ENCODE data around the gene RNF44. TPM values are rescaled to one million over a fixed set of nuclear protein-coding genes. Genes with fewer than 3 reads are reported as not detected.

RNF44 gene
- total RNA-seq, 1 experiment from 2014 or later, result 58.4 TPM

DNA sequence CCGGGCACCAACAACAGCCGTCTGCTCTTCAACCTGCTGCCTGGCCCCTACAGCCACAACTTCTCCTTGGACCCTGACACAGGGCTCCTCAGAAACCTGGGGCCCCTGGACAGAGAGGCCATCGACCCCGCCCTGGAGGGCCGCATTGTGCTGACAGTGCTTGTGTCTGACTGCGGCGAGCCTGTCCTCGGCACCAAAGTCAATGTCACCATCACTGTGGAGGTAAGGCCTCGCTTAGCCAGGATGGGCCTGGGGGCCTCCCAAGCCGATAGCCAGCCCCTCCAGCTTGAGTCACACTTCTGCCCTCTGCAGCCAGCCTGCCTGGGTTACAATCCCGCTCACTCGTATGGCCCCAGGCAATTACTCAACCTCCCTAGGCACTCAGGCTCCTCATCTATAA, 44.2 kb upstream of the RNF44 start:
- intact Hi-C loops (cut with micrococcal nuclease), result no loop called here
- H3K9me2 ChIP-seq (ENCODE audit: insufficient read depth), result no peaks in the 10 kb centered on the region
- no TSS peak for BruUV-seq (replicated peaks)
- peaks cover 5 to 9% of the 10 kb centered on the region in 2 experiments; a peak in 2 of 4 replicates for H3K9me3 ChIP-seq (ENCODE audit: control insufficient read depth in 1 of 2, insufficient read depth in 1 of 2, low read depth in 1 of 2, low read length in 2 of 2)
- no peaks in the 10 kb centered on the region for H3K79me2 ChIP-seq (ENCODE audit: insufficient read depth, low read length)
- H3K36me3 ChIP-seq (ENCODE audit: control insufficient read depth in 1 of 2, insufficient read depth in 2 of 2, low read length in 2 of 2), result no peaks in the 10 kb centered on the region
- DNase-seq (ENCODE audit: low read depth, low spot score) (no peak), ATAC-seq (no peak)
- H3K4me1 ChIP-seq (ENCODE audit: control insufficient read depth in 1 of 2, insufficient read depth in 2 of 2, low read length in 2 of 2), result peaks cover 0 to 10% of the 10 kb centered on the region in 2 experiments; a peak in 2 of 4 replicates
- no peak for TF ChIP-seq ATF3 (IDR thresholded peaks at IDR 0.05)
- no peak for TF ChIP-seq CBX3 (IDR thresholded peaks at IDR 0.05; ENCODE audit: low read depth)
- no peak for TF ChIP-seq CEBPB (IDR thresholded peaks at IDR 0.05; ENCODE audit: low read depth)
- no peak for TF ChIP-seq RAD21 (IDR thresholded peaks at IDR 0.05; ENCODE audit: low read depth)
- no peak for TF ChIP-seq ZNF274 (IDR thresholded peaks at IDR 0.05; ENCODE audit: low read depth, low read length)
- TF ChIP-seq ZBTB33 (IDR thresholded peaks at IDR 0.05; ENCODE audit: extremely low read depth, insufficient replicate concordance, low read length), result no peak
- TF ChIP-seq POLR2A (IDR thresholded peaks at IDR 0.05; ENCODE audit: borderline replicate concordance, extremely low read depth, insufficient read depth, insufficient read length), result no peak
- TF ChIP-seq SP1 (IDR thresholded peaks at IDR 0.05; ENCODE audit: low read depth), result no peak
- TF ChIP-seq TCF7L2 (IDR thresholded peaks at IDR 0.05; ENCODE audit: borderline replicate concordance, extremely low read depth, insufficient read depth, insufficient read length), result no peak
- TF ChIP-seq SRF (IDR thresholded peaks at IDR 0.05; ENCODE audit: low read depth), result no peak
- TF ChIP-seq EZH2 (IDR thresholded peaks at IDR 0.05), result no peak
- TF ChIP-seq ELF1 (IDR thresholded peaks at IDR 0.05; ENCODE audit: borderline replicate concordance, low read depth), result no peak
- TF ChIP-seq EGR1 (IDR thresholded peaks at IDR 0.05; ENCODE audit: low read depth), result no peak
- no peak for TF ChIP-seq MAX (IDR thresholded peaks at IDR 0.05)
- TF ChIP-seq CTCF (IDR thresholded peaks at IDR 0.05 in 2 of 3, conservative IDR thresholded peaks at IDR 0.05 in 1 of 3; ENCODE audit: borderline replicate concordance in 1 of 3, insufficient read depth in 1 of 3, low read depth in 2 of 3, low read length in 2 of 3), result no peak
- TF ChIP-seq POLR2AphosphoS5 (IDR thresholded peaks at IDR 0.05; ENCODE audit: low read depth, low read length), result no peak
- TF ChIP-seq SIN3A (IDR thresholded peaks at IDR 0.05; ENCODE audit: low read depth), result no peak
- TF ChIP-seq ZFX (IDR thresholded peaks at IDR 0.05), result no peak
- TF ChIP-seq JUND (IDR thresholded peaks at IDR 0.05), result no peak
- POLR2A ChIA-PET, result no interaction called here
- H3K9ac ChIP-seq (ENCODE audit: low read length), result no peak overlapping the region
- H3K4me3 ChIP-seq (replicated peaks in 1 of 2; ENCODE audit: low read depth in 1 of 2, low read length in 2 of 2), result no peak overlapping the region
- RAD21 ChIA-PET (ENCODE audit: low non-redundant PET in 1 of 2, low total read pairs in 2 of 2, uncharacterized antibody in 2 of 2, unreplicated experiment in 2 of 2), result no interaction called here
- no peak overlapping the region for H3K27ac ChIP-seq (ENCODE audit: low read depth, low read length)
- H3K27me3 ChIP-seq (ENCODE audit: insufficient read depth, low read length), result no peaks in the 10 kb centered on the region
- H2AFZ ChIP-seq (ENCODE audit: low read depth, low read length, poor library complexity, severe bottlenecking), result no peak overlapping the region
- CTCF ChIA-PET, result no interaction called here
- no peak overlapping the region for H3K4me2 ChIP-seq (ENCODE audit: low read length)
- no peaks in the 10 kb centered on the region for H4K20me1 ChIP-seq (ENCODE audit: insufficient read depth)
